Gastrocnemius medialis (tissue), 4 donors: Measurements from ENCODE around the gene VAX1. TPM values are rescaled to one million over a fixed set of nuclear protein-coding genes. Genes with fewer than 3 reads are reported as not detected.
"Not testable (repeated sequence)": the region's sequence is repeated elsewhere in the genome, so short reads cannot be mapped to it uniquely, and the experiment has no call there.

Experiments
- ATAC-seq, 2 donors: fragments of 150-250 bp; one replicate each; pipeline ENCODE4 v1.9.1; 2016
- DNase-seq, 2 donors: peaks; one replicate each; pipeline ENCODE4 v3.0.0-alpha.2; 2019
- H3K27ac ChIP-seq, 4 donors: fragments of 200-600 bp; sonication (generic); 1 replicate in 1 of 4; 2 replicates in 3 of 4; pipeline ENCODE4 v1.5.1; 2016 to 2018; ENCODE audit warnings: mild to moderate bottlenecking in 2 of 4, moderate library complexity in 1 of 4
- H3K27me3 ChIP-seq, 3 donors: fragments of 200-600 bp; sonication (generic) in 2 of 3; 1 replicate in 1 of 3; 2 replicates in 2 of 3; pipeline versions ENCODE4 v1.5.1 to v1.6.0; 2016 to 2019; ENCODE audit warnings: mild to moderate bottlenecking in 1 of 3, moderate library complexity in 1 of 3
- H3K36me3 ChIP-seq, 2 donors: fragments of 200-600 bp; sonication (generic) in 1 of 2; one replicate each; pipeline ENCODE4 v1.5.1; 2017 to 2018
- H3K4me1 ChIP-seq, 2 donors: fragments of 200-600 bp; sonication (generic) in 1 of 2; one replicate each; pipeline ENCODE4 v1.5.1; 2016 to 2017; ENCODE audit warnings: mild to moderate bottlenecking in 2 of 2
- H3K4me3 ChIP-seq, 4 donors: fragments of 200-600 bp; sonication (generic) in 3 of 4; 1 replicate in 1 of 4; 2 replicates in 3 of 4; pipeline ENCODE4 v1.5.1; 2016 to 2019; ENCODE audit warnings: mild to moderate bottlenecking in 2 of 4
- H3K9me3 ChIP-seq, 3 donors: fragments of 200-600 bp; sonication (generic) in 2 of 3; 1 replicate in 1 of 3; 2 replicates in 2 of 3; pipeline ENCODE4 v1.5.1; 2016 to 2019
- CTCF ChIP-seq, 5 experiments: fragments of 450-650 bp in 3 of 5; fragments of 200-600 bp in 2 of 5; sonication (generic) in 2 of 5; IDR thresholded peaks in 4 of 5; conservative IDR thresholded peaks in 1 of 5; 1 replicate in 4 of 5; 2 replicates in 1 of 5; pipeline ENCODE4 v1.5.1; 2016 to 2019; ENCODE audit warnings: antibody characterized with exemption in 5 of 5, mild to moderate bottlenecking in 3 of 5, moderate library complexity in 3 of 5
- POLR2A ChIP-seq, 2 donors: fragments of 450-650 bp; IDR thresholded peaks; one replicate each; pipeline ENCODE4 v1.6.1; 2017; ENCODE audit warnings: antibody characterized with exemption in 2 of 2, mild to moderate bottlenecking in 2 of 2, moderate library complexity in 2 of 2
- in situ Hi-C, 4 donors: fragments of 200-750 bp; cut with MboI; loops; one replicate each; pipeline versions ENCODE4 v1.15.0 to v1.8.0; 2017; ENCODE audit warnings: low sequenced_read_pairs in 4 of 4
- intact Hi-C: fragments of 100-400 bp; cut with DNase I; formaldehyde crosslinking; loops from one replicate; pipeline ENCODE4 v1.15.1; 2023; ENCODE audit warnings: low total_unique reads
- microRNA-seq, 2 donors: library from miRNA; unstranded; fragments of <30 nt; microRNA quantifications; one replicate each; pipeline ENCODE4, GENCODE V29; 2016; ENCODE audit warnings: borderline replicate concordance in 2 of 2
- total RNA-seq, 4 donors: library from RNA; depleted of rRNA; stranded (reverse); fragments of >200 nt; gene quantifications; one replicate each; pipeline versions ENCODE4 v1.1.0 to v1.2.3, GENCODE V29; 2016

Gene VAX1
- total RNA-seq, 4 donors from 2014 or later = not detected

DNA sequence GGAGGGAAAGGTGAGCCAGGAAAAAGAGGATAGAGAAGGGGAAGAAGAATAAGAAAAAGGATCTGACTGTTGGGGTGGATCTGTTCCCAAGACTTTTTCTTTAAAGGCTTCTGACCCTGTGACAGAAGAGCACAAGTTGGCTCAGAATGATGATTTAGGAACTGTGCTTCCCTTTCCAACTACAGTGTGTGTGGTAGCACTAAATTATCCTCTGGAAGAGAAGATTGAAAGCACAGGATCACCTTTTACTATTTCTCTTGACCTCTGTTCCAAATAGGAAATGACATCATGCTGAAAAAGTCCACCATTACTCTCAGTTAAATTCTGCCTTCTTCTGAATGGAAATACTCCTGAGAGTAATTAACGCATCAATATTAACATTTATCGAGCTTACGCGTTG is 47.2 kb downstream of the VAX1 start:
- no peaks in the 10 kb centered on the region for H3K27me3 ChIP-seq
- ATAC-seq = no peak
- in situ Hi-C loops = no loop called here

GRCh38 chr10:117087521-117087920 is 50.5 kb downstream of the VAX1 start:
- DNase-seq = no peak
- no peaks in the 10 kb centered on the region for H3K9me3 ChIP-seq
- H3K27me3 ChIP-seq = no peaks in the 10 kb centered on the region
- no peaks in the 10 kb centered on the region for H3K36me3 ChIP-seq
- no peaks in the 10 kb centered on the region for H3K4me1 ChIP-seq
- no peak overlapping the region for H3K4me3 ChIP-seq
- intact Hi-C loops = no loop called here
- in situ Hi-C loops = no loop called here
- TF ChIP-seq POLR2A (IDR thresholded peaks at IDR 0.05) = no peak
- TF ChIP-seq CTCF (IDR thresholded peaks at IDR 0.05 in 4 of 5, conservative IDR thresholded peaks at IDR 0.05 in 1 of 5) = no peak
- H3K27ac ChIP-seq = no peak overlapping the region
- no peak for ATAC-seq

More for the DNA sequence above, 47.2 kb downstream of the VAX1 start:
- DNase-seq = no peak
- no peak overlapping the region for H3K4me3 ChIP-seq
- no peaks in the 10 kb centered on the region for H3K36me3 ChIP-seq
- intact Hi-C loops = no loop called here
- TF ChIP-seq CTCF (IDR thresholded peaks at IDR 0.05 in 4 of 5, conservative IDR thresholded peaks at IDR 0.05 in 1 of 5) (no peak), POLR2A (IDR thresholded peaks at IDR 0.05) (no peak)
- H3K9me3 ChIP-seq = no peaks in the 10 kb centered on the region
- H3K4me1 ChIP-seq = no peaks in the 10 kb centered on the region
- H3K27ac ChIP-seq = no peak overlapping the region

DNA sequence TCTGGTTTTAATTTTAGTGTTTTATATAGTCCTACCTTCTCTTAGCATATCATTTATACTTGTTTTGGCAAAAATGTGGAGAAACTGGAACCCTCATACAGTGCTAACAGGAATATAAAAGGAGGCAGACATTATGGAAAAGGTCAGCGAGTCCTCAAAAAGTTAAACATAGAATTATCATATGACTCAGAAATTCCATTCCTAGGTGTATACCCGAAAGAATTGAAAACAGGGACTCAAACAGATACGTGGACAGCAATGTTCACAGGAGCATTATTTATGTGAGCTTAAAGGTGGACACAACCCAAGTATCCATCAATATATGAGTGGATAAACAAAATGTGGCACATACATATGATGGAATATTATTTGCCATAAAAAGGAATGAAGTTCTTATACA is 51.5 kb downstream of the VAX1 start:
- intact Hi-C loops = no loop called here
- TF ChIP-seq POLR2A (IDR thresholded peaks at IDR 0.05) (no peak), CTCF (IDR thresholded peaks at IDR 0.05 in 4 of 5, conservative IDR thresholded peaks at IDR 0.05 in 1 of 5) (no peak)
- in situ Hi-C loops = no loop called here
- Histone ChIP-seq H3K4me3 (no peak overlapping the region), H3K36me3 (no peaks in the 10 kb centered on the region), H3K27ac (no peak overlapping the region), H3K9me3 (no peaks in the 10 kb centered on the region), H3K4me1 (no peaks in the 10 kb centered on the region), H3K27me3 (no peaks in the 10 kb centered on the region)
- ATAC-seq = no peak
- no peak for DNase-seq

DNA sequence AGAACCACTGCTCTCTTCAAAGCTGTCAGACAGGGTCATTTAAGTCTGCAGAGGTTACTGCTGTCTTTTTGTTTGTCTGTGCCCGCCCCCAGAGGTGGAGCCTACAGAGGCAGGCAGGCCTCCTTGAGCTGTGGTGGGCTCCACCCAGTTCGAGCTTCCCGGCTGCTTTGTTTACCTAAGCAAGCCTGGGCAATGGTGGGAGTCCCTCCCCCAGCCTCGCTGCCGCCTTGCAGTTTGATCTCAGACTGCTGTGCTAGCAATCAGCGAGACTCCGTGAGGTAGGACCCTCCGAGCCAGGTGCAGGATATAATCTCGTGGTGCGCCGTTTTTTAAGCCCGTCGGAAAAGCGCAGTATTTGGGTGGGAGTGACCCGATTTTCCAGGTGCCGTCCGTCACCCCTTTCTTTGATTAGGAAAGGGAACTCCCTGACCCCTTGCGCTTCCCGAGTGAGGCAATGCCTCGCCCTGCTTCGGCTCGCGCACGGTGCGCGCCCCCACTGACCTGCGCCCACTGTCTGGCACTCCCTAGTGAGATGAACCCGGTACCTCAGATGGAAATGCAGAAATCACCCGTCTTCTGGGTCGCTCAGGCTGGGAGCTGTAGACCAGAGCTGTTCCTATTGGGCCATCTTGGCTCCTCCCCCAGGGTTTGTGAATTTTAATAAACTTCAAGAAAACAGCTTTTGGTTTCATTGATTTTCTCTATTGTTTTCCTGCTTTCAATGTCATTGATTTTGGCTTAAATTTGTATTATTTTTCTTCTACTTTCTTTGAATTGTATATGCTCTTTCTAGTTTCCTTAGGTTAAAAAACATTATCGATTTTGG is 53.4 kb downstream of the VAX1 start:
- intact Hi-C loops, H3K27me3 ChIP-seq, H3K36me3 ChIP-seq, DNase-seq, H3K27ac ChIP-seq, in situ Hi-C loops, H3K4me1 ChIP-seq, H3K4me3 ChIP-seq, ATAC-seq, H3K9me3 ChIP-seq: not testable (repeated sequence)

Small RNAs within 50 kb of the gene (microRNA-seq; reads per million reads assigned to microRNA genes)
- gene MIR3663 = 0 reads per million in 2 donors

Other genes with a start within 250 kb of the VAX1 start
- 1 to 10 TPM in 2 of 4 donors, under 1 TPM in 2; 0.73 to 2.2 (median 1.0) TPM for gene SHTN1, start 133.1 kb downstream of the VAX1 start, total RNA-seq
- not detected for gene KCNK18, start 59.2 kb upstream of the VAX1 start, total RNA-seq
- under 1 TPM; 0.04 to 0.39 (median 0.13) TPM for gene SLC18A2, start 102.8 kb upstream of the VAX1 start, total RNA-seq
- 10 to 100 TPM; 15.9 to 25.0 (median 18.1) TPM for gene PDZD8, start 237.2 kb upstream of the VAX1 start, total RNA-seq